Measurements from ENCODE around the gene CCDC112.

GRCh38 chr5:115272297-115272958 is 24.0 kb downstream of the CCDC112 start:
- TF ChIP-seq POLR2A (IDR thresholded peaks at IDR 0.05; ENCODE audit: extremely low read depth, insufficient read length) = no peak
- TF ChIP-seq CTCF (IDR thresholded peaks at IDR 0.05; ENCODE audit: low read depth, low read length) = no peak
- TF ChIP-seq MAX (IDR thresholded peaks at IDR 0.05; ENCODE audit: low read depth, low read length) = no peak

Measured in NB4 (cell line).